SK-N-SH (cell line): ENCODE data around the gene STIP1. TPM values are rescaled to one million over a fixed set of nuclear protein-coding genes. Genes with fewer than 3 reads are reported as not detected.

Source experiments
- CTCF ChIA-PET: fragments of 300-600, 350-600 bp; formaldehyde crosslinking; extraction: SDS; loops from one replicate; lab custom pipeline; 2021; lab: Yijun Ruan, JAX
- POLR2A ChIA-PET: fragments of 350-600 bp; sonication (Branson Sonifier 250); formaldehyde crosslinking; extraction: SDS; loops from one replicate; lab custom pipeline; 2020; ENCODE audit warnings: antibody characterized with exemption, inconsistent platforms; lab: Yijun Ruan, JAX
- DNase-seq: peaks from one replicate; pipeline ENCODE4 v3.0.0; 2012
- H2AFZ ChIP-seq: fragments of 200-600 bp; sonication (generic); 2 replicates; pipeline ENCODE4 v1.8.1; 2016; ENCODE audit warnings: antibody characterized with exemption, mild to moderate bottlenecking, low read depth
- H3F3A ChIP-seq: fragments of 200-600 bp; sonication (generic); replicated peaks from 2 replicates; pipeline ENCODE3; 2016; ENCODE audit warnings: antibody characterized with exemption, mild to moderate bottlenecking; ENCODE audit not compliant: insufficient read depth
- H3K27ac ChIP-seq, 2 experiments: fragments of 200-500 bp in 1 of 2; fragments of 200-600 bp in 1 of 2; sonication (Bioruptor generic) in 1 of 2; sonication (generic), shearing (Covaris generic) in 1 of 2; 2 replicates each; pipeline versions ENCODE4 v1.5.1 to v1.6.1; 2014 to 2016; ENCODE audit warnings: low read depth in 2 of 2, inconsistent platforms in 1 of 2, low read length in 1 of 2, mild to moderate bottlenecking in 1 of 2, mixed read lengths in 1 of 2
- H3K27me3 ChIP-seq: fragments of 200-600 bp; sonication (generic), shearing (Covaris generic); 2 replicates; pipeline ENCODE4 v1.6.1; 2016; ENCODE audit warnings: mixed run types; ENCODE audit not compliant: insufficient read depth
- H3K36me3 ChIP-seq, 2 experiments: fragments of 200-500 bp in 1 of 2; fragments of 200-600 bp in 1 of 2; sonication (Bioruptor generic) in 1 of 2; sonication (generic) in 1 of 2; replicated peaks in 1 of 2; 2 replicates each; pipeline versions ENCODE3 to v1.5.1; 2014 to 2016; ENCODE audit warnings: low read length in 1 of 2, mild to moderate bottlenecking in 1 of 2; ENCODE audit not compliant: insufficient read depth in 2 of 2, control insufficient read depth in 1 of 2
- H3K4me1 ChIP-seq, 2 experiments: fragments of 200-500 bp in 1 of 2; fragments of 200-600 bp in 1 of 2; sonication (Bioruptor generic) in 1 of 2; sonication (generic), shearing (Covaris generic) in 1 of 2; 2 replicates each; pipeline versions ENCODE4 v1.5.1 to v1.6.1; 2014 to 2016; ENCODE audit warnings: low read depth in 1 of 2, low read length in 1 of 2, mixed run types in 1 of 2; ENCODE audit not compliant: insufficient read depth in 2 of 2, control insufficient read depth in 1 of 2
- H3K4me2 ChIP-seq: fragments of 200-600 bp; sonication (generic), shearing (Covaris generic); 2 replicates; pipeline ENCODE4 v1.6.1; 2017; ENCODE audit warnings: mixed run types
- H3K4me3 ChIP-seq, 2 experiments: fragments of 200-500 bp in 1 of 2; fragments of 200-600 bp in 1 of 2; sonication (Bioruptor generic) in 1 of 2; sonication (generic), shearing (Covaris generic) in 1 of 2; 2 replicates each; pipeline versions ENCODE4 v1.5.1 to v1.8.1; 2014 to 2016; ENCODE audit warnings: low read depth in 2 of 2, inconsistent platforms in 1 of 2, low read length in 1 of 2, mild to moderate bottlenecking in 1 of 2, mixed read lengths in 1 of 2, moderate library complexity in 1 of 2
- H3K79me2 ChIP-seq: fragments of 200-600 bp; sonication (generic); 2 replicates; pipeline ENCODE4 v1.8.1; 2017; ENCODE audit warnings: mild to moderate bottlenecking; ENCODE audit not compliant: insufficient read depth
- H3K9ac ChIP-seq: fragments of 200-600 bp; sonication (generic); 2 replicates; pipeline ENCODE4 v1.6.1; 2017; ENCODE audit warnings: mixed run types
- H3K9me2 ChIP-seq: fragments of 200-600 bp; sonication (generic); 2 replicates; pipeline ENCODE4 v1.6.1; 2017; ENCODE audit warnings: mixed run types
- H3K9me3 ChIP-seq: fragments of 200-600 bp; sonication (generic); 2 replicates; pipeline ENCODE4 v1.6.1; 2017; ENCODE audit warnings: mixed run types, mild to moderate bottlenecking, moderate library complexity
- H4K20me1 ChIP-seq: fragments of 200-600 bp; sonication (generic); 2 replicates; pipeline ENCODE4 v1.6.1; 2017; ENCODE audit warnings: mild to moderate bottlenecking, mixed run types; ENCODE audit not compliant: insufficient read depth
- CHD2 ChIP-seq: fragments of 150-350 bp; IDR thresholded peaks from 2 replicates; pipeline ENCODE4 v1.6.1; 2018; ENCODE audit warnings: low read length; ENCODE audit not compliant: partially characterized antibody
- EZH2phosphoT487 ChIP-seq: fragments of 200-600 bp; sonication (generic); IDR thresholded peaks from 2 replicates; pipeline ENCODE4 v1.6.1; 2017; ENCODE audit warnings: low read depth, mixed run types, mild to moderate bottlenecking, antibody characterized with exemption, moderate library complexity, borderline replicate concordance
- FOXJ3 ChIP-seq: sonication (generic); formaldehyde crosslinking; IDR thresholded peaks from 2 replicates; pipeline ENCODE4 v1.5.1; 2020; ENCODE audit warnings: mild to moderate bottlenecking, missing genetic modification reagents
- MXI1 ChIP-seq: IDR thresholded peaks from 2 replicates; pipeline ENCODE4 v1.6.1; 2012; ENCODE audit warnings: mild to moderate bottlenecking, low read depth, low read length, improper control_type of control experiment
- POLR2AphosphoS5 ChIP-seq: IDR thresholded peaks from 2 replicates; pipeline ENCODE4 v1.6.1; 2012; ENCODE audit warnings: low read depth, low read length
- RAD21 ChIP-seq: IDR thresholded peaks from 2 replicates; pipeline ENCODE4 v1.6.1; 2012; ENCODE audit warnings: mild to moderate bottlenecking, low read length
- RXRA ChIP-seq: IDR thresholded peaks from 2 replicates; pipeline ENCODE4 v1.4.0; 2012; ENCODE audit warnings: low read depth, mild to moderate bottlenecking, borderline replicate concordance
- SMC3 ChIP-seq: IDR thresholded peaks from 2 replicates; pipeline ENCODE4 v1.6.1; 2012; ENCODE audit warnings: low read depth, low read length, improper control_type of control experiment
- WGBS: methylation state at CpG from one replicate; pipeline ENCODE4 v1.1.6; 2017; ENCODE audit warnings: low lambda C conversion rate; 5-methylcytosine and 5-hydroxymethylcytosine counted together
- polyA plus RNA-seq, 3 experiments: library from polyadenylated mRNA; depleted of rRNA; stranded (reverse); fragments of >200 nt; gene quantifications; 2 replicates each; pipeline ENCODE4 v1.2.3, GENCODE V29; 2012
- TF ChIP-seq, protein P1 (sequence below): IDR thresholded peaks from 2 replicates; pipeline ENCODE4 v1.6.1; 2012; ENCODE audit warnings: mild to moderate bottlenecking, low read depth, low read length, moderate library complexity
- TF ChIP-seq, protein P2 (sequence below): IDR thresholded peaks from 2 replicates; pipeline ENCODE4 v1.4.0; 2012; ENCODE audit warnings: low read depth

The STIP1 gene
- polyA plus RNA-seq, 1 of the 3 experiments (the other 2 are of a cell fraction), result 163 TPM

DNA sequence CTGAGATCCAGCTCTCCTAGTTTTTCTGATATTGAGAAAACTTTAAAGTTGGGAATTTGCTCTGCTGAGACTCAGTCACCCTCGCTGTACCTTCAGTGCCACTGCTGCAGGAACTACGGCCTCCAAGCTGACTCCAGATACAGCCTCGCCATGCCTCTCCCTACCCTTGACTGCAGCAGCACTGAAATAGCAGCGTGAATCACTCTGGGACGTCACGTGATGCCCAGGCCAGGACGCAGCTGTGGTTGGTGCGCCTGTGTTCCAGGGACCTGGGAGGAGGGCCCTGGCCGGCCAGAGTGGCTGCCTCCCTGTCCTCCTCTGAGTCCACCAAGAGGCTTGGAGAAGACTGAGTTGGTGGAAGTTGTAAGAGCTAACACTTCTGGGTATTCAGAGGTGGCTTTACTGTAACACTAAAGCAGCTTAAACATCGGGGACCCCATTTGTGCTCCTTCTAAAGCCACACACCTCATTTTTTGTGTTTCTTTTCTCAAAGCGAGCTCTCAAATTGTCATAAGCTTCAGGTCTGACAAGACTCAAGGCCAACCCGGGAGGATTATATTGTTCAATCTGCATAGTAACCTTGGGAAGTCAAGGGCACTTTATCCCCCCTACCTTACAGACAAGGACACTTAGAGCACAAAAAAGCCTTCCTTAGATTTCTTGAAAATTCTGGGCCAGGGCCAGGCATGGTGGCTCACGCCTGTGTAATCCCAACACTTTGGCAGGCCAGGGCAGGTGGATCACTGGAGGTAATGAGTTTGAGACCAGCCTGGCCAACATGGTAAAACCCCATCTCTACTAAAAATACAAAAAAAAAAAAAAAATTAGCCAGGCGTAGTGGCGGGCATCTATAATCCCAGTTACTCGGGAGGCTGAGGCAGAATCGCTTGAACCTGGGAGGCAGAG is 4.2 kb upstream of the STIP1 start (continued):
- peak; percentile 92 for TF ChIP-seq MXI1
- no peak for TF ChIP-seq EZH2phosphoT487
- TF ChIP-seq, protein P1, sequence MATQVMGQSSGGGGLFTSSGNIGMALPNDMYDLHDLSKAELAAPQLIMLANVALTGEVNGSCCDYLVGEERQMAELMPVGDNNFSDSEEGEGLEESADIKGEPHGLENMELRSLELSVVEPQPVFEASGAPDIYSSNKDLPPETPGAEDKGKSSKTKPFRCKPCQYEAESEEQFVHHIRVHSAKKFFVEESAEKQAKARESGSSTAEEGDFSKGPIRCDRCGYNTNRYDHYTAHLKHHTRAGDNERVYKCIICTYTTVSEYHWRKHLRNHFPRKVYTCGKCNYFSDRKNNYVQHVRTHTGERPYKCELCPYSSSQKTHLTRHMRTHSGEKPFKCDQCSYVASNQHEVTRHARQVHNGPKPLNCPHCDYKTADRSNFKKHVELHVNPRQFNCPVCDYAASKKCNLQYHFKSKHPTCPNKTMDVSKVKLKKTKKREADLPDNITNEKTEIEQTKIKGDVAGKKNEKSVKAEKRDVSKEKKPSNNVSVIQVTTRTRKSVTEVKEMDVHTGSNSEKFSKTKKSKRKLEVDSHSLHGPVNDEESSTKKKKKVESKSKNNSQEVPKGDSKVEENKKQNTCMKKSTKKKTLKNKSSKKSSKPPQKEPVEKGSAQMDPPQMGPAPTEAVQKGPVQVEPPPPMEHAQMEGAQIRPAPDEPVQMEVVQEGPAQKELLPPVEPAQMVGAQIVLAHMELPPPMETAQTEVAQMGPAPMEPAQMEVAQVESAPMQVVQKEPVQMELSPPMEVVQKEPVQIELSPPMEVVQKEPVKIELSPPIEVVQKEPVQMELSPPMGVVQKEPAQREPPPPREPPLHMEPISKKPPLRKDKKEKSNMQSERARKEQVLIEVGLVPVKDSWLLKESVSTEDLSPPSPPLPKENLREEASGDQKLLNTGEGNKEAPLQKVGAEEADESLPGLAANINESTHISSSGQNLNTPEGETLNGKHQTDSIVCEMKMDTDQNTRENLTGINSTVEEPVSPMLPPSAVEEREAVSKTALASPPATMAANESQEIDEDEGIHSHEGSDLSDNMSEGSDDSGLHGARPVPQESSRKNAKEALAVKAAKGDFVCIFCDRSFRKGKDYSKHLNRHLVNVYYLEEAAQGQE, result no peak; the same call in 1 of the 2 replicates
- TF ChIP-seq FOXJ3, result no peak
- TF ChIP-seq, protein P2, sequence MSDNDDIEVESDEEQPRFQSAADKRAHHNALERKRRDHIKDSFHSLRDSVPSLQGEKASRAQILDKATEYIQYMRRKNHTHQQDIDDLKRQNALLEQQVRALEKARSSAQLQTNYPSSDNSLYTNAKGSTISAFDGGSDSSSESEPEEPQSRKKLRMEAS, result peak; percentile 92
- TF ChIP-seq SMC3, result no peak; the same call in 1 of the 2 replicates
- peak; percentile 13; the same call in 1 of the 2 replicates for TF ChIP-seq RAD21
- TF ChIP-seq POLR2AphosphoS5, result peak; percentile 96
- peak; percentile 54 for TF ChIP-seq CHD2
- TF ChIP-seq, all 33 proteins: peak for 16

DNA sequence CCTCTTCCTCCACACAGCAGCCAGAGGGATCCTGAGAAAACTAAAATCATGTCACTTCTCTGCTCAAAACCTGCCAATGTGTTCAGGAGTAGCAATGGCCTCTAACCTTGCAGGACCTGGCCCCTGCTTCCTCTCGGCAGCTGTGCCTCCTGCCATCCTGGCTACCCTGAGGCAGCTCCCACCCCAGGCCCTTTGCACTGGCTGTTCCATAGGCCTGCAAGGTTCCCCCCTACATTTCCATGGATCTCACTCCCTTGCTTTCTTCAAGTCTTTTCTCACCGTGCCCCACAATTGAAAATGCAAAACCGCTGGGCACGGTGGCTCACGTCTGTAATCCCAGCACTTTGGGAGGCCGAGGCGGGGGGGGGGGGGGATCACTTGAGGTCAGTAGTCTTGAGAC is 2.1 kb upstream of the STIP1 start:
- peaks cover 22% of the 10 kb centered on the region for H3F3A ChIP-seq
- H4K20me1 ChIP-seq, result peaks cover 6% of the 10 kb centered on the region; the same call in 1 of the 2 replicates
- H3K4me3 ChIP-seq, result no peak overlapping the region
- peak overlapping the region; percentile 83 for H3K4me2 ChIP-seq
- H3K27ac ChIP-seq, result peak overlapping the region in 1 of 2 experiments; percentile 23; a peak in 1 of 4 replicates
- H3K4me1 ChIP-seq, result peaks cover 14 to 31% of the 10 kb centered on the region in 2 experiments; a peak in 3 of 4 replicates
- CTCF ChIA-PET, result interaction anchor here (2.7 kb wide), 1 partner anchor 117 kb away, joined by 9 read pairs; no protein-coding TSS in a partner anchor
- peaks cover 39% of the 10 kb centered on the region for H3K79me2 ChIP-seq
- H3K36me3 ChIP-seq, result peaks cover 0 to 6% of the 10 kb centered on the region in 2 experiments
- DNase-seq, result no peak
- POLR2A ChIA-PET, result interaction anchor here (0.6 kb wide), 2 partner anchors 257 to 1303 kb away, joined by 3 read pairs; no protein-coding TSS in a partner anchor
- 93% methylated on average over 7 of the region's 7 CpGs for WGBS
- TF ChIP-seq RXRA (no peak), SMC3 (no peak)
- no peak overlapping the region for H3K9ac ChIP-seq
- no peak overlapping the region for H2AFZ ChIP-seq
- no peaks in the 10 kb centered on the region for H3K27me3 ChIP-seq
- H3K9me3 ChIP-seq, result no peaks in the 10 kb centered on the region
- no peaks in the 10 kb centered on the region for H3K9me2 ChIP-seq
